GM18508 (cell line): Measurements from ENCODE around the gene FANCE.

Experiments
- ATAC-seq: cut with Tn5 transposase; IDR thresholded peaks from one replicate; pipeline ENCODE4 v1.9.1; 2021; ENCODE audit warnings: moderate number of reproducible peaks; ENCODE audit not compliant: insufficient read depth, unreplicated experiment

FANCE gene

DNA sequence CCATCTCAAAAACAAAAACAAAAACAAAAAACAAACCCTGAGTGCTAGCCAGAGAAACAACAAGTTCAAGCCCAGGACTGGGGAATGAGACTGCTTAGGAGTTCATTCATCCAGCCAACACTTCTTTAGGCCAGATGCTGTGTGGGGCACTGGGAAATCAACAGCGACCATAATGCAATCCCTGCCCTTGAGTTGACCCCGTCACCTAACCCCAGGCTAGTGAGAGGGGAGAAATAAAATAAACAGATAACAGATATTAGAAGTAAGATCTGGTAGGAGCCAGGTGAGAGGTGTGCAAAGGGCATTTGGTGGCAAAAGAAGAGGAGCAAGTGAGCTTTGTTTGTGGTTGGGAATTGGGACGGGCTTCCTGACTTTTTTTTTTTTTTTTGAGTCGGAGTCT is 11.2 kb downstream of the FANCE start:
- no peak for ATAC-seq

DNA sequence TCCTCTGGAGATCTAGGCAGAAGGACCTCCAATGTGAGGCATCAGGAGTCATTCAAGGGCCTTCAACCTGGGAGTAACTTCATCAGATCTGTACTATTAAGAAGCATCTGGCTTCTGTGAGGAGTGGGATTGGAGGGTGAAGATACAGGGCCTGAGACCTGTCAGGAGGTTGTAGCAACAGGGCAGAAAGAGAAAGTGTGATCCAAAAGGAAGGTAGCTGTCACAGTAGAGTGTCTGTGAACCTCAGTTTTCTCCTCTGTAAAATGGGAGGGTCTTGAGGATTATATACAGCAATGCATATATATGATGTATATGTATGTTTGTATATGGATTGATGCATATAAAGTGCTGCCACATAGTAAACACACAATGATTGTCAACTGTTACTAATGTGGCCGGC is 13.5 kb downstream of the FANCE start:
- ATAC-seq = no peak

DNA sequence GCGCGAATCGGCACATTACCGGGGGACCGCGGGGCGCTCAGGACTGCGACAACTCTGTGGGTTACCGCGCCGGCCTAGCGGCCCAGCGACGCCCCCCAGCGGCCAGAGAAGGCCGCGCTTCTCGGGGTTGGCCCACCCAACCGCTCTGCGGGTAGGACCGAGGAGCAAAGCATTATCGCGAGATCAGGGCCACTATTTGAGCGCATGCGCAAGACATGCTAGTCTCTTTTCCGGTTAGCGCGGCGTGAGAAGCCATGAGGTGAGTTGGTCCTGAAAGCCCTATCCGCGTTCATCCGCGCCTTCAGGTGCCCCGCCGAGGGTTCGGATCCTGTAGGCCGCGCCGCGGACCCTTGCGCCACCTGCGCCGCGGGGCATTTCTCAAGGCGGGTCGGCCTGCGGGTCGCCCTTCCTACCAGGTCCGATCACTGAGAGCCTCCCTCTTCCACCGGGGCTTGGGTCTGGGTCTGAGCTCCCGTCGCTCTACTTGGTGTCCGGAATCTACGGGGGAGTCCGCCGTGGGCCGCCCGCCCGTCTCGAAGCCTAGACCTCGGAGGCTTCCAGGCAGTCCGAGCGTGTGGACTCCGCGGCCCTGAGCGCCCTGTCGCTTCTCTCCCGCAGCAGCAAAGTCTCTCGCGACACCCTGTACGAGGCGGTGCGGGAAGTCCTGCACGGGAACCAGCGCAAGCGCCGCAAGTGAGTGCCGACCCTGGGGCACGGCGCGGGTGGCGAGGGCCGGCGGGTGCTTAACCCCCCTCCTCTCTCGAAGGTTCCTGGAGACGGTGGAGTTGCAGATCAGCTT is 16.2 kb downstream of the FANCE start, which contains the start of gene RPL10A:
Gene RPL10A, plus strand, starts transcription at position 221 of the 799 bp plus-strand sequence. Its CDS starts 34 bp downstream, at position 255.
- ATAC-seq = peak; percentile 72

DNA sequence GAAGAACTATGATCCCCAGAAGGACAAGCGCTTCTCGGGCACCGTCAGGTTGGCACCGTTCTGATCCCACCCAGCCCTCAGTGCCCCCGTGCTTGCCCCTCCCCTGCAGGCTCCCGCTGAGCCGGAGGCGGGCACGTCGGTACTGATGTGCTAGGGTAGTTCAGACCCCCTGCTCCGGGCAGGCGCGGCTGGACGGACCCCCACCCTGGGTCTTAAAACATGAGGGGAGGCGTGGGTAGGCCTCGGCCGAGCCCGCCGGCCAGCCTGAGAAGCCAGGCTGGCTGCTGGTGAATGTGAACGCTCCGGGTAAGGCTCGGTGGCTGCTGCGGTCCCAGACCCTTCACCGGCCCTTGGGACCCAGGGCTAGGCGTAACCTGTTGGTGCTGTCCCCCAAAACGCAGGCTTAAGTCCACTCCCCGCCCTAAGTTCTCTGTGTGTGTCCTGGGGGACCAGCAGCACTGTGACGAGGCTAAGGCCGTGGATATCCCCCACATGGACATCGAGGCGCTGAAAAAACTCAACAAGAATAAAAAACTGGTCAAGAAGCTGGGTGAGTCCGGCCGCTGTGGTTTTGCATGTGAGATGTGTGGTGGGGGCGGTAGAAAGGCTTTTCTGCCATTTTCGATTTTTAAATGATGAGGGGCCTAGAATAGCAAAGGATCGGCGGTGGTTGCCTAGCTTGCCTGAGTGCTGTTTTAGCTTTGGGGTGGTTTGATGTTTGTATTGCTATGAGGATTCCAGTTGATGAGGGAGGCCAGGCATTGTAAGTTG is 17.0 kb downstream of the FANCE start:
- no peak for ATAC-seq

DNA sequence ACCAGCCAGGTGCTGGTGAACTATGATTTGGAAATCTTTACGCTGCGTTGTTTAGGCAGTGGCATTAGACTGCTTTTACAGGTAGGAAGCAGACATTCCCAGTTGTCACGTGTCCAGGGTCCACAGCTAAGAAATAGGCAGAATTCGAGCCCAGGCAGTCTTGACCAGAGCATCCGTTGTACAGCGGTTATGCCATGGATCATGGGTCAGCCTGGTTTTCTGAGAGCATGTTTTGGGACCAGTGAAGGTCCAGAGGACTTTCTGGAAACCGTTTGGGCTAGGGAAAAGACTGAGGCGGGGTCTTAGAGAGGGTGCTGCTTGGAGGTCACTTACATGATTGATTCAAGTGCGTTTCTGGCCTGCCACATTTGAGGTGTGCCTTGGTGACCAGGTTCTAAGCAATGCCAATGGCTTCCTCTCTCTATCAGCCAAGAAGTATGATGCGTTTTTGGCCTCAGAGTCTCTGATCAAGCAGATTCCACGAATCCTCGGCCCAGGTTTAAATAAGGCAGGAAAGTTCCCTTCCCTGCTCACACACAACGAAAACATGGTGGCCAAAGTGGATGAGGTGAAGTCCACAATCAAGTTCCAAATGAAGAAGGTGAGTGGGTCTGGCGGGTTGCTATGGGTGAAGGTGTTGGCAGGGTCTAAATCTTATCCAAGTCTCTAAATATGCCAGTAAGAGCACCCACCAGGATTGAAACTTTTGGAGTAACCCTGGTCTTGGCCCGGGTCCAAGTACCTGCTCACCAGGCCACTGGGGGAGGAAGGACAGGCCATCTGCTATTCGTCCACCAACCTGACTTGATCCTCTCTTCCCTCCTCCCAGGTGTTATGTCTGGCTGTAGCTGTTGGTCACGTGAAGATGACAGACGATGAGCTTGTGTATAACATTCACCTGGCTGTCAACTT is 17.9 kb downstream of the FANCE start:
- no peak for ATAC-seq

DNA sequence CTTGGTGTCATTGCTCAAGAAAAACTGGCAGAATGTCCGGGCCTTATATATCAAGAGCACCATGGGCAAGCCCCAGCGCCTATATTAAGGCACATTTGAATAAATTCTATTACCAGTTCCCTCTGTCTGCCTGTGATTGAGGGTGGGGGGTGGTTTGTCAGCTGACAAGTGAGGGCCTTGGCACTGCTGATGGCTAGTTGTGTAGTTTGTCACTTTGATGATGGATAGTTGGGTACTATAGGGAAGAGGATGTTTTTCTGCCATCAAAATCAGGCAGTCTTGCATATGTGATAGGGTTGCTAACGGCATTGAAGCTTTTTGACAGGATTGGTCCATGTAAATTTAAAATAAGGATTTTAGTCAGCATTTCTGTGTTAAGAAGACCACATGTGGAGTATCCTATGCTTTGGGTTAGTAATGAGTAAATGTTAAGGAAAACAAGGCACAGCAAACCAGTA is 18.6 kb downstream of the FANCE start:
- ATAC-seq = no peak

DNA sequence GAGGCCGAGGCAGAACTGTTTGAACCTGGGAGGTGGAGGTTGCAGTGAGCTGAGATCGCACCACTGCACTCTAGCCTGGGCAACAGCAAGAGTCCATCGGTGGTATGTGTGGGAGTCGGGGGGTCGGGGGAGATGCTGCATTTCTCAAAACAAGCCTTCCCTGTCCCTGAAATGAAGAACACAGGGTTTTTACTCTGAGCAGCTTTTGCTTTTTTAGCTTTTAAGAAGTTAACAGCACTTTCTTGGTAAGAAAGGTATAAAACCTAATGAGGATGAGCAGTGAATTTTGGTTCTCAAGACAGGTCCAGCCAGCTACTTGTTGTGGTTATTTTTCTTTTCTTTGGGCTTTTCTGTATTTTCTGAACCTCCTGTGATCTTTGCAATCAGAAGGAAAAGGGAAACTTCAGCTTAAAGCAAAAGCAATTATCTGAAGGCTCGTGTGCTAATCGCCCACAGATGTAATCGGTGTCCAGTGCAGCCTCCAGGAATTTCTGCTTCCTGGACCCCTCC is 19.8 kb downstream of the FANCE start:
- no peak for ATAC-seq

DNA sequence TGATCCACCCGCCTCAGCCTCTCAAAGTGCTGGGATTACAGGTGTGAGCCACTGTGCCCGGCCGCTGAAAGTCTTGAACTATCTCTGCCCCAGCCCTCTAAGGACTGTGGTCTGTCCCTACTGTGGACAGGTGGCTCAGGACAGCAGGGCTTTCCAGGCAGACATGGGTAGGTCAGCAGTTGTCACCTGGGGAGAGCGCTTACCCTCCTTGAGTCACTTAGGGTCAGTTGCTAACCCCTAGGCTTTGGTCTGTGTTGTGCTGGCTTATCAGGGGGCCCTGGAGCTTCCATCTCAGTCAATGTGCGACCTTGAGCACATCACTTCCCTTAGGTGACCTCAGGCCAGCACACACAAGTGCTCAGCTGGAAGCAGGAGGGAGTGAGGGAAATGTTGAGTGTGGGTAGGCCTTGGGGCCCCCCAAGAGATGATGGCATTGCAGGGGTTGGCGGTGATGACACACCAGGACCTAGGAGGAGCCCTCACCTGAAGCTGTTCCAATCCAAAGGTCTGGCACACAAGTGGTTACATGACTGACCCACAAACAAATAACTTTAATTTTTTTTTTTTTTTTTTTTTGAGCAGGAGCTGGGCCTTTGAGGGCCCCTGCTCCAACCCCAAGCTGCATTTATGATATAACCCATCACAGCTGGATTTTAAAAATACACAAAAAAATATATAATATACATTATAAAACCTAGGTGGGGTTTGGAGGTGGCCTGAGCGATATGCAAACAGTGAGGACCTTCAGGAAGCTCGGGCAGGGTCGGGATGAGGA is 21.1 kb downstream of the FANCE start:
- no peak for ATAC-seq

DNA sequence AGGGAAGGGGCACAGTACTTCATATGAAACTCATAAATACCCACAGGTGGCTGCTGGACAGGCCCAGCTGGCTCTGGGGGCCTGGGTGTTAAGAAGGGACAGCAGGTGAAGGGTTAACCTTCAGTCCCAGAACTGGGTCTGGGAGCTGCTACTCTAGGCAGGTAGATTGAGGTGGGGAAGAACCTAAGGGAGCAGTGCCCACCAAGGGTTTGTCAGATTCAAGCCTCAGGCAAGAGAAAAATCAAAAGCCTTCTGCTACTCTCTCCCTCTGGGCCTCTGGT is 21.7 kb downstream of the FANCE start:
- ATAC-seq = no peak

DNA sequence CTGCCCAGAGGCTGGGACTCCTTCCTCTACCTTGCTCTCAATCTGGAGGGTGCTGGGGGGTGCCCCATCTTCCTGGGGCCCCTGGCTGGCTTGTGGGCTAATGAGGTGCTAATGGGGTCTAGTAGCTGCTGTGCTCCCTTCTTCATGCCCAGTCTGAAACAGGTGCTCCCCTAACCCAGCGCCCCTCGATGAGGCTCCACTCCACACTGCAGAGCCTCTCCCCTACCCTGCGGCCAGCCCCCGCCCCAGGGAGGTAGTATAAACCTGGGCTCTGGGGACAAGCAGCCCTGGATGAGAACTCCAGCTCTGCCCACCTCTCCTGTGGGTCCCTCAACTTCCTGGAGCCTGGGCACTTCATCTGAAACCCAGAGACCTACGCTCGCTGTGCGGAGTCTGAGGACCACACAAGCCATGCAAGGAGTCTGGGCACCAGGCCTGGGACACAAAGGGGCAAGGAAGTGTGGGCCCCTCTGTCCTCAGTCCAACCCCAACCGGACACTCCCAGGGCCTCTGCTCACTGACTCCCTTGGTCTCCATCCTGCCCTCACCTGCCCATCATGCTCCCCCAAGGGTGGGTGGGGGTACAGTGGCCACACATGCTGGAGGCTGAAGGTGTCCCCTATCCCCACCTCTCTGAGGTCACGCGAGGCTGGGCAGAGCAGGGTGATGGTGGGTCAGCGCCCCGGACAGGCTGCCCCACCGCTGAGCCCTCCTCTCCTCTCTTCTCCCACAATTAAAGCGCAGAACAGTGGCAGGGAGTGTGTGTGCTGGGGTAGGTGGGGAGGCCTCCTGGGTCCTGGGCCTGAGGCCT is 22.2 kb downstream of the FANCE start:
- ATAC-seq = no peak

DNA sequence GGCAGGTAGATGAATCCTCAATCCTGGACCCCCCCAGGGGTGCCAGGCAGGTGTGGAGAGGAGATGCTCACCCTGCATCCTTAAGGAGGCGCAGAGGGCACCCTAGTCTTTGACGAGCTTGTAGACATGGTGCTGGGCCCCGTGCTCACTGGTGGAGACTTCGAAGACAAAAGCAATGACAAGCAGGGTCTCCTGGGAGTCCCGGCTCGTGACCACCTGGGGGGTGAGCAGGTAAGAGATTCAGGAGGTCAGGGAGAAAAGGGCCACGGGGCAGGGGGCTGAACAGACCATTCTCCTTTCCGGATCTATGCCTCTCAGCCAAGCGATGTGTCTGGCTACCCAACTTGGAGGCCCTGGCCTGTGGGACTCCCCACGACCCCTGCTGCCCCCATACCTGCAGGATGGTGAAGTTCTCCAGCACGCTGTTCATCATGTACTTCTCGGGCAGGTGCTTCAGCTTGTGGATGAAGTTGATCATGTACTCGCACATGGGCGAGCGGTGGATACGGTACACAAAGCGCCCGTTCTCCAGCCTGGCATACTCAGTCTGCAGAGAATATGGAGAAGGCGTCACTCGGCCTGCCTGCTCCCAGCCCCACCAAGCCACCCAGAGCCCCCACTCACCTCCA is 22.9 kb downstream of the FANCE start:
- no peak for ATAC-seq

DNA sequence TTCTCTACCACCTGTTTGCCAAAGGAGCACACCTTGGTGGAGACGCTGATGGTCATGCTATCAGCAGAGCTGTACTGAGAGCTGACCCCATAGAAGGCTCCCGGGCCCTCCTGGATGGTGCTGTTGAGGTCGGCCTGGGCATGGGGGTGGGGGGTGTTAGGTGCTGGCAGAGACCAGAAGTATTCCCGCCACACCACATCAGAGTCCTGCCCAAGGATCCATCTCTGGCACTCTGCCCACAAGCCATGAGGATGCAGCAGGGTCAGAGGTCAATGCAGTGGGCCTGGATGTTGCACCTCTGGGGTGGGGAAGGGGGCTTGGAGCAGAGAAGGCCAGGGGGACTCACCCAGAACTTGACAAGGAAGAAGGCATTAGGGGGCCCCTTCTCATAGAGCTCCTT is 23.4 kb downstream of the FANCE start:
- ATAC-seq = no peak

DNA sequence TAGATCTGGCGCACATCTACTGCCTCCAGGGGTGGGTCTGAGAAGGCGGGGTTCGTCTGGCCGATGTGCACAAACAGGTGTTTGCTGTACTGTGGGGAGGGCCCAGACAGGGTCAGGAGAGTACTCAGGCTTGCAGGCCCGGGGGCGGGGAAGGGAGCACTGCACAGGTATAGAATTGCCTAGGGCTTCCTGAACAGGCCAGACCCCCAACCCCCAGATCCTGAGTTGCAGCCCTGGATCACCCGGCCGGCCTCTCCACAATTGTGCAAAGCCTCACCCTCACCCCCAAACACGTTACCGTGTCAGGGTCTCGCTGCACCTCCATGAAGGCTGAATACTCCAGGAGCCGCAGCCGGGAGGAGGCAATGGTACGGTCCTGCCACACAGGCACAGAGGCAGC is 23.9 kb downstream of the FANCE start:
- ATAC-seq = no peak

DNA sequence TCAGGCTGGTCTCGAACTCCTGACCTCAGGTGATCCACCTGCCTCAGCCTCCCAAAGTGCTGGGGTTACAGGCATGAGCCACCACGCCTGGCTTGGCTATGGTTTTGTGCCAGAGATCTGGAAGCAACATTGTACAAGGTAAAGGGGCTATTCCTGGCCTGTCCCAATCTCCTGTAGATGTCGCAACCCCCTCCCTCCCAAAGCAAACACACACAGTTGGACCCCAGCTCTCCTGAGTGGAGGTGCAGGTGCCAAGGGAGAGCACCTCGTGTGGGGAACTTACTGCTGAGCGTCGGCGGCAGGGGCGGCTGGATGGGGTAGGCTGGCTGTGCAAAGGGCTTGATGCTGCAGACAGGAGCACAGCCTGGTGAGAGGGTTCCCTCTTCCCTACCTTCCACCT is 24.9 kb downstream of the FANCE start:
- ATAC-seq = no peak

DNA sequence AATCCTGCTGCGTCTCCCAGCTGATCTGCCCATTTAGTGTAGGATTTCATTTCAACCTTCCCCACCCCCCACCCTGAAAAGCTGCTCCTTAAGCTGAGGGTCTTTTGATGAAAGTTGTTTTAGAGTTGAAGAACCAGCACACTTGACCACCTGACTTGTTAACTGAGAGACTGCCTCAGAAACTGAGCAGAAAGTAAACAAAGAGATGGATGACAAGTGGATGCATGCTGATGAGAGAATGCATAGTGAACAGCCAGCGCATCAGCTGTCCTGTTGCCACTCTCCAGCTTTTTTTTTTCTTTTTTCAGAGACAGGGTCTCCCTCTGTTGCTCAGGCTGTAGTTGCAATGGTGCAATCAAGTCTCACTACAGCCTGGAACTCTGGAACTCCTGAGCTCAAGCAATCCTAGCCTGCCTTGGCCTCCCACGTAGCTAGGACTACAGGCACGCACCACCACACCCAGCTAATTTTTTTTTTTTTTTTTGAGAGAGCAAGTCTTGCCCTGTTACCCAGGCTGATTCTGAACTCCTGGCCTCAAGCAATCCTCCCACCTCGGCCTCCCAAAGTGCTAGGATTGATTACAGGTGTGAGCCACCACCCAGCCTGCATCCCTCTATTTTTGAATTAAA is 25.5 kb downstream of the FANCE start:
- no peak for ATAC-seq

DNA sequence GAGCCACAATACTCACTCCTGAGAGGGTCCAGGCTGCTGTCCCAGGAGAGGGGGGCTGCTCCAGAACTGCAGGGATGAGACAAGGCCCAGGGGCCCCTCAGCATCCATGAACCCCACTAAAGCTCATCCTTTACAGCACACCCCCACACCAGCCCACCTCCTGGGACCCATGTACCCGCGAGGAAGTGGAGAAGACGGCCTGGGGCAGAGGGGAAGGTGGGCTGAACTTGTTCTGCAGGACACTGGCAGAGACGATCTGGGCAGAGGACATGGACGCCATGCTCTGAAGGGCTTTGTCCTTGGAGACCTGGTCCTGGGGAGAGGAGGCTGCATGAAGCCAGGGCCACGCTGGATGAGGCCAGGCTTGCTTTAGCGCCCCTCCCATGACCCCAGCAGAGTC is 26.1 kb downstream of the FANCE start:
- ATAC-seq = no peak

DNA sequence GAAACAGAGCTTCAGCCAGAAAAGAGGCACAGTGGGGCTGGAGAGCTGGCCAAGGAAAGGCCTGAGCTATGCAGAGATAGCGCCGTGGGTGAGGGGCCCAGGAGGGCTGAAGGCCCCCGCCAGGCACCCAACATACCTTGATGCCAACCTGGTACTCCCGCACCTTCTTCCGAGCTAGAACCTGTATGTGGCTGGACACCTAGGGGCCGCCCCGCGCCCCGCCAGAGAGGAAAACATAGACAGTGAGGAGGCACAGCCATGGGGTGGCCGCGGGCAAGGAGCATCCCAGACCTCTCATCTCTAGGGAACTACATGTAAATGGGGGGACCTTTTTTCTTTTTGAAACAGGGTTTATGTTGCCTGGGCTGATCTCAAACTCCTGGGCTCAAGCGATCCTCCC is 28.0 kb downstream of the FANCE start:
- ATAC-seq = no peak

DNA sequence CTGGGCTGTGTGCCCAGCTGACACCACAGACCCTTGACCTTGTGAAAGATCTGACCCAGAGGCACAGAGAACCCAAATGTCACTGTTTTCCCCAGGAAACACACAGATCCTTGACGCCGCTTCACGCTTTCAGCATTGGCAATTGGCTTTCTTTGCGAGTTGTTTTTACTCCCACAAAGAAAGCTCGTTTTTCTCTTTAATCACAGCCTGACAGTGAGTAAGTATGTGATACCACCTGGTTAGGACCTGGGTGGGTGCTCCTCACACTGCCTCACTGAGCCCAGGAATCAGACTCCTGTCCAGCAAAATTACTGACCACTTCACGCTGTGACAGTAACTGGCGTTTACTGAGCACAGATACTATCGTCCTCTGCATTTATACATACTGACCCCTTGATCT is 29.1 kb downstream of the FANCE start:
- no peak for ATAC-seq
